K562 (cell line): ENCODE measurements around the gene RHBDD1. TPM values are rescaled to one million over a fixed set of nuclear protein-coding genes. Genes with fewer than 3 reads are reported as not detected.

Experiments used
- ATAC-seq: fragments of 200-7000 bp; cut with Tn5 transposase; 3 replicates; pipeline ENCODE4 v1.9.1; 2020; ENCODE audit warnings: moderate library complexity
- BruUV-seq: library from RNA; stranded (reverse); fragments of 400-500 nt; replicated peaks from 2 replicates; lab custom pipeline; 2021; lab: Mats Ljungman, UMichigan
- CTCF ChIA-PET: fragments of 300-600 bp; formaldehyde crosslinking; extraction: SDS; loops from one replicate; lab custom pipeline; 2021; ENCODE audit warnings: low intra/inter-chr PET ratio; lab: Yijun Ruan, JAX
- POLR2A ChIA-PET: fragments of 300-600, 350-650 bp; sonication (Branson Sonifier 250); formaldehyde crosslinking; extraction: SDS; loops from one replicate; lab custom pipeline; 2021; ENCODE audit warnings: antibody characterized with exemption, inconsistent platforms; lab: Yijun Ruan, JAX
- DNase-seq, 4 experiments: peaks; one replicate each; pipeline versions ENCODE4 v3.0.0 to v3.0.0-alpha.2; 2011 to 2018; ENCODE audit warnings: low spot score in 3 of 4, mixed read lengths in 3 of 4; ENCODE audit errors: extremely low read depth in 1 of 4
- FAIRE-seq: peaks from 2 replicates; lab custom pipeline; 2011; peaks lifted over from hg19 to GRCh38; lab: Jason Lieb, UNC
- H2AFZ ChIP-seq: 2 replicates; pipeline ENCODE4 v1.6.0; 2011; ENCODE audit warnings: low read depth, low read length, control low read depth, inconsistent platforms
- H3K27ac ChIP-seq: fragments of 200-600 bp; 3 replicates; pipeline ENCODE4 v1.8.0; 2011; ENCODE audit warnings: low read depth, mild to moderate bottlenecking, control low read depth, inconsistent platforms, low read length, moderate library complexity, mixed read lengths; ENCODE audit errors: extremely low read depth
- H3K27me3 ChIP-seq, 2 experiments: fragments of 300-600 bp in 1 of 2; 2 replicates in 1 of 2; 3 replicates in 1 of 2; pipeline versions ENCODE4 v1.6.0 to v1.8.0; 2011; ENCODE audit warnings: inconsistent platforms in 2 of 2, low read length in 2 of 2, mild to moderate bottlenecking in 1 of 2, mixed read lengths in 1 of 2, moderate library complexity in 1 of 2; ENCODE audit not compliant: control insufficient read depth in 2 of 2, insufficient read depth in 2 of 2
- H3K36me3 ChIP-seq: fragments of 300-600 bp; 3 replicates; pipeline ENCODE4 v1.8.0; 2011; ENCODE audit warnings: mild to moderate bottlenecking, low read length, inconsistent platforms; ENCODE audit not compliant: control insufficient read depth, insufficient read depth
- H3K4me1 ChIP-seq, 2 experiments: fragments of 200-600 bp in 1 of 2; replicated peaks in 1 of 2; 2 replicates in 1 of 2; 3 replicates in 1 of 2; pipeline versions ENCODE4 v1.5.1 to v1.8.0; 2011; ENCODE audit warnings: inconsistent platforms in 2 of 2, low read length in 2 of 2, mild to moderate bottlenecking in 1 of 2, mixed read lengths in 1 of 2, moderate library complexity in 1 of 2; ENCODE audit not compliant: control insufficient read depth in 2 of 2, insufficient read depth in 2 of 2
- H3K4me2 ChIP-seq: 2 replicates; pipeline ENCODE4 v1.6.1; 2011; ENCODE audit warnings: low read length, control low read depth, inconsistent platforms, mixed read lengths; ENCODE audit not compliant: insufficient read depth
- H3K4me3 ChIP-seq: fragments of 200-600 bp; sonication (generic), shearing (Covaris generic); 2 replicates; pipeline ENCODE4 v1.5.1; 2016; ENCODE audit warnings: control low read depth, inconsistent platforms
- H3K79me2 ChIP-seq: fragments of 200-600 bp; 3 replicates; pipeline ENCODE4 v1.8.0; 2011; ENCODE audit warnings: low read length, inconsistent platforms; ENCODE audit not compliant: control insufficient read depth, insufficient read depth
- H3K9ac ChIP-seq, 2 experiments: 2 replicates each; pipeline versions ENCODE4 v1.6.0 to v1.6.1; 2011; ENCODE audit warnings: low read depth in 2 of 2, low read length in 2 of 2, control low read depth in 1 of 2, inconsistent platforms in 1 of 2, mild to moderate bottlenecking in 1 of 2, mixed read lengths in 1 of 2; ENCODE audit not compliant: insufficient read depth in 1 of 2
- H3K9me1 ChIP-seq: one replicate; pipeline ENCODE4 v1.6.0; 2011; ENCODE audit warnings: inconsistent platforms, mild to moderate bottlenecking, low read length, moderate library complexity; ENCODE audit not compliant: control insufficient read depth, insufficient read depth
- H3K9me3 ChIP-seq: replicated peaks from 2 replicates; pipeline ENCODE4 v1.5.1; 2011; ENCODE audit warnings: low read depth, low read length, inconsistent platforms; ENCODE audit not compliant: control insufficient read depth, insufficient read depth
- H4K20me1 ChIP-seq: replicated peaks from 2 replicates; pipeline ENCODE4 v1.6.1; 2011; ENCODE audit warnings: low read length, inconsistent platforms, mixed read lengths; ENCODE audit not compliant: control insufficient read depth, insufficient read depth
- CHCHD3 ChIP-seq: fragments of 250-450 bp; sonication (Bioruptor Pico); IDR thresholded peaks from 2 replicates; pipeline ENCODE4 v2.1.2; 2022; ENCODE audit warnings: mild to moderate bottlenecking
- ELF4 ChIP-seq: fragments of 450-650 bp; formaldehyde crosslinking; IDR thresholded peaks from 2 replicates; pipeline ENCODE4 v1.4.0; 2022; ENCODE audit warnings: missing genetic modification characterization
- EZH2 ChIP-seq: IDR thresholded peaks from 2 replicates; pipeline ENCODE4 v1.6.1; 2012; ENCODE audit warnings: low read depth, mild to moderate bottlenecking, inconsistent platforms, low read length, borderline replicate concordance
- GATAD2A ChIP-seq: fragments of 450-650 bp; IDR thresholded peaks from 2 replicates; pipeline ENCODE4 v1.6.1; 2017
- PREB ChIP-seq: sonication (generic); formaldehyde crosslinking; IDR thresholded peaks from 2 replicates; pipeline ENCODE4 v1.8.1; 2023; ENCODE audit warnings: mild to moderate bottlenecking, missing genetic modification reagents
- RB1 ChIP-seq: fragments of 450-650 bp; IDR thresholded peaks from 2 replicates; pipeline ENCODE4 v1.6.1; 2017; ENCODE audit warnings: low read depth, mild to moderate bottlenecking
- ZNF785 ChIP-seq: fragments of 250-450 bp; sonication (Bioruptor Pico); IDR thresholded peaks from 2 replicates; pipeline ENCODE4 v1.4.0; 2020; ENCODE audit warnings: mild to moderate bottlenecking
- ZSCAN29 ChIP-seq: fragments of 450-650 bp; IDR thresholded peaks from 2 replicates; pipeline ENCODE4 v1.6.1; 2017
- ZZZ3 ChIP-seq: fragments of 450-650 bp; IDR thresholded peaks from 2 replicates; pipeline ENCODE4 v1.6.1; 2016; ENCODE audit warnings: antibody characterized with exemption, mild to moderate bottlenecking, moderate library complexity
- WGBS: fragments of 100-300 bp; shearing (Covaris generic); methylation state at CpG from one replicate; pipeline ENCODE4 v1.1.6; 2016; ENCODE audit warnings: low coverage, mixed read lengths; ENCODE audit not compliant: insufficient coverage; ENCODE audit errors: missing lambda C conversion rate; 5-methylcytosine and 5-hydroxymethylcytosine counted together
- in situ Hi-C: fragments of 300-500 bp; cut with MboI; formaldehyde crosslinking; loops from 4 replicates; pipeline ENCODE4 v1.15.0; 2018; ENCODE audit warnings: inconsistent platforms, mixed read lengths
- intact Hi-C: fragments of 100-400 bp; cut with micrococcal nuclease; formaldehyde crosslinking; loops from 2 replicates; pipeline ENCODE4 v1.14.2; 2022
- polyA plus RNA-seq, 8 experiments: library from polyadenylated mRNA; depleted of rRNA in 4 of 8; stranded (reverse) in 5 of 8; unstranded in 3 of 8; fragments of >200 nt; fragmentation: Nextera tagmentation in 2 of 8; fragmentation: Illumina TruSeq in 1 of 8; extraction: Ambion mirVana in 2 of 8; extraction: Trizol in 1 of 8; gene quantifications; 2 replicates each; pipeline versions ENCODE4 v1.2.1 to v1.2.3, GENCODE V29; 2011 to 2014; ENCODE audit warnings: inconsistent platforms in 1 of 8, missing spikeins in 1 of 8
- total RNA-seq, 7 experiments: library from RNA; depleted of rRNA in 6 of 7; stranded (reverse); fragments of >200 nt in 6 of 7; fragmentation: Illumina TruSeq in 2 of 7; extraction: Trizol in 2 of 7; gene quantifications; 2 replicates each; pipeline versions ENCODE4 v1.2.1 to v1.2.3, GENCODE V29; 2011 to 2021; ENCODE audit warnings: low replicate concordance in 1 of 7

Gene RHBDD1
- total and polyA plus RNA-seq, 9 of the 15 experiments (the other 6 are each of a cell fraction or from before 2014, with no cell fraction given) = 4.8 to 34.8 (median 15.6) TPM

DNA sequence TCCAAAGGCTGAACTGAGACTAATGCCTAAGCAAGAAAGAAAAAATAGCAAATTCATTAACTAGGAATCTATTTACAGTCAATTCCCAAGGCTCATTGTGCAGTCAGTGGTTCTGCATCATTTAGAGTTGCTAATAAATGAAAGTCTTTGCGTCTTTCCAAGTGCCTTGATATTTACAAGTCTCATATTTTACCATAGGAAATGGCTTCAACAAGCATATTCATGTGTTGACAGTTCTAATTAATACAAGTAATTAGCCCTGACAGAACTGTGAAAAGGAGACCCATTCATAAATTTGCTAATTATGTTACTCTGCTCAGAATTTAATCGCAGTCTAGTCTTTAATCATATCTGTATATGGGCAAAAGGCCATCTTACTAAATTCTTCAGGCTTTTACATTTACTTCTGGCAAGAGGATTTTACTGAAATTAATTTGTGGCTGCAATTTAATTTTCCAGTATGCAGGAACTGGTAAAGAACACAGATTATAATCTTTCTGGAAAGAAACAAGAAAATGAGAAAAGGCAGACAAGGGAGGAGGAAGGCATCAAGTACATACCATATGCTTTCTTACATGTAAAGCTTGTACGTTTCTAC is 126.4 kb downstream of the RHBDD1 start:
- FAIRE-seq (no peak), DNase-seq (no peak), ATAC-seq (no peak)
- H3K36me3 ChIP-seq = no peaks in the 10 kb centered on the region
- no peaks in the 10 kb centered on the region for H3K9me1 ChIP-seq
- peaks cover 0 to 8% of the 10 kb centered on the region in 2 experiments; a peak in 2 of 5 replicates for H3K4me1 ChIP-seq
- H3K4me3 ChIP-seq = no peak overlapping the region
- H3K27ac ChIP-seq = no peak overlapping the region
- intact Hi-C loops (no loop called here), in situ Hi-C loops (no loop called here)
- POLR2A ChIA-PET = no interaction called here
- H3K9me3 ChIP-seq = 0 out of 2 replicates have a peak, but pooled peaks cover 2% of the 10 kb centered on the region
- no peaks in the 10 kb centered on the region for H4K20me1 ChIP-seq
- no peak overlapping the region for H3K9ac ChIP-seq
- CTCF ChIA-PET = no interaction called here
- no peak overlapping the region for H3K4me2 ChIP-seq
- H2AFZ ChIP-seq = no peak overlapping the region
- WGBS = 88% methylated on average over 3 of the region's 3 CpGs
- no peaks in the 10 kb centered on the region for H3K79me2 ChIP-seq
- no TSS peak for BruUV-seq
- no peak for TF ChIP-seq ELF4
- no peak for TF ChIP-seq PREB
- no peak for TF ChIP-seq GATAD2A
- no peak for TF ChIP-seq ZZZ3
- TF ChIP-seq CHCHD3 = no peak
- no peak for TF ChIP-seq RB1
- TF ChIP-seq ZNF785 (CRISPR knock-in tag) = no peak
- no peak for TF ChIP-seq EZH2
- no peak for TF ChIP-seq ZSCAN29
- H3K27me3 ChIP-seq = no peaks in the 10 kb centered on the region
